Kidney (tissue), 14 donors: ENCODE results near the gene SLC25A39. TPM values are rescaled to one million over a fixed set of nuclear protein-coding genes. Genes with fewer than 3 reads are reported as not detected.

ENCODE experiments used
- DNase-seq, 5 donors: peaks; one replicate each; pipeline ENCODE4 v3.0.0-alpha.2; 2013 to 2020
- FAIRE-seq: peaks from 2 replicates; lab custom pipeline; 2012; peaks lifted over from hg19 to GRCh38; lab: Jason Lieb, UNC
- H3K27ac ChIP-seq, 2 donors: one replicate each; pipeline ENCODE4 v1.7.0; 2013; ENCODE audit warnings: low read depth in 2 of 2, low read length in 2 of 2, inconsistent platforms in 1 of 2
- H3K27me3 ChIP-seq: one replicate; pipeline ENCODE4 v1.7.1; 2013; ENCODE audit warnings: low read length, inconsistent platforms; ENCODE audit not compliant: control insufficient read depth, insufficient read depth
- H3K36me3 ChIP-seq, 3 donors: one replicate each; pipeline versions ENCODE4 v1.7.0 to v1.7.1; 2013; ENCODE audit warnings: low read length in 3 of 3, control low read depth in 1 of 3, inconsistent platforms in 1 of 3; ENCODE audit not compliant: insufficient read depth in 3 of 3, control insufficient read depth in 2 of 3
- H3K4me1 ChIP-seq, 3 donors: one replicate each; pipeline versions ENCODE4 v1.7.0 to v1.7.1; 2013; ENCODE audit warnings: low read length in 3 of 3, inconsistent platforms in 1 of 3, low read depth in 1 of 3; ENCODE audit not compliant: control insufficient read depth in 2 of 3, insufficient read depth in 2 of 3
- H3K4me3 ChIP-seq, 3 donors: one replicate each; pipeline versions ENCODE4 v1.7.0 to v1.8.1; 2013; ENCODE audit warnings: low read length in 3 of 3, control low read depth in 1 of 3, inconsistent platforms in 1 of 3
- H3K9ac ChIP-seq, 3 donors: one replicate each; pipeline versions ENCODE4 v1.7.0 to v1.7.1; 2013; ENCODE audit warnings: low read length in 3 of 3, control low read depth in 1 of 3, inconsistent platforms in 1 of 3
- H3K9me3 ChIP-seq, 3 donors: one replicate each; pipeline versions ENCODE4 v1.7.0 to v1.7.1; 2013; ENCODE audit warnings: low read length in 3 of 3, control low read depth in 1 of 3, inconsistent platforms in 1 of 3; ENCODE audit not compliant: control insufficient read depth in 2 of 3, insufficient read depth in 1 of 3
- intact Hi-C: fragments of 100-400 bp; cut with DNase I; formaldehyde crosslinking; loops from one replicate; pipeline ENCODE4 v1.11.1; 2022
- polyA plus RNA-seq: library from polyadenylated mRNA; stranded (reverse); fragments of 350-450 nt; fragmentation: Illumina TruSeq; extraction: RNeasy Lipid Tissue Mini Kit (QIAGEN cat#74804); gene quantifications from one replicate; pipeline ENCODE4 v1.2.3, GENCODE V29; 2014; ENCODE audit warnings: low read depth, low replicate concordance; ENCODE audit not compliant: insufficient read depth
- total RNA-seq: library from RNA; stranded (reverse); fragmentation: NEBNext Ultra II Directional; extraction: Animal tissue kit (Norgen Biotek cat#: 25700); gene quantifications from one replicate; pipeline ENCODE4 v1.2.1, GENCODE V29; 2021
- TF ChIP-seq, protein P1 (sequence below): IDR thresholded peaks from 3 replicates; pipeline ENCODE4 v1.5.1; 2012; ENCODE audit warnings: mild to moderate bottlenecking, moderate library complexity, borderline replicate concordance; ENCODE audit not compliant: insufficient read depth; ENCODE audit errors: extremely low read depth
- donor health status: control.
- donor health status: control.
- donor health status: control.
- donor health status: control.
- donor health status: control.
- donor health status: DM: yes; HTN: yes; CAD: no.
- donor health status: Normal renal cell carcinoma (clear cell type).

Gene SLC25A39
- total and polyA plus RNA-seq, 2 donors from 2014 or later = 107 to 389 TPM

DNA sequence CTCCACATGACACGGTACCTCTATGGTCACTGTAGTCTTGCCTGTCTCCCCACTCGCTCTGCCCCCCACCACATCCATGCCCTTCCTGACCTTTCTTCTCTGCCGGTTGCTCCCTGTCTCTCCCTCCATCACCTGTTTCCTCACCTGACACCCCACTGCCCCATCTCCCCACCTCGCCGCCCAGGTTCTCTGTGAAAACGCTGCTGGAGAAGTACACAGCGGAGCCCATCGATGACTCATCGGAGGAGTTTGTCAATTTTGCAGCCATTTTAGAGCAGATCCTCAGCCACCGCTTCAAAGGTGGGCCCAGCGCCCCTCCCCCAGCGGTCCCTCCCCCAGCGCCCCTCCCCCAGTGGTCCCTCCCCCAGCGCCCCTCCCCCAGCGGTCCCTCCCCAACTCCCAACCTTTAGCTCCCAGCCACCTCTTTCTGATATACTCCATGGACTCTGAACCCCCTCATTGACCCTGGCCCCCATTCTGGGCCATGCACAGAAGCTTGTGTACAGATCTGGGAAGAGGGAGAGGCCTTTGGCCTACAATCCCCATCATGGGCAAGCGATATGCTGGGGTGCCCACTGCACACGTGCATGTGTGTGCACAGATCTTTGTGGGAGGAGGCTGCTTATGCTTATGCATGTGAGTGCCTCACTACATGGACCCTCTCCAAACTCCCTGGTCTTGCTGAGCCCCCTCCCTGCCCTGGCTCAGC lies 12.1 kb downstream of the SLC25A39 start:
- H3K27me3 ChIP-seq = peaks cover 19% of the 10 kb centered on the region
- no peak for DNase-seq
- intact Hi-C loops = no loop called here
- TF ChIP-seq, protein P1, sequence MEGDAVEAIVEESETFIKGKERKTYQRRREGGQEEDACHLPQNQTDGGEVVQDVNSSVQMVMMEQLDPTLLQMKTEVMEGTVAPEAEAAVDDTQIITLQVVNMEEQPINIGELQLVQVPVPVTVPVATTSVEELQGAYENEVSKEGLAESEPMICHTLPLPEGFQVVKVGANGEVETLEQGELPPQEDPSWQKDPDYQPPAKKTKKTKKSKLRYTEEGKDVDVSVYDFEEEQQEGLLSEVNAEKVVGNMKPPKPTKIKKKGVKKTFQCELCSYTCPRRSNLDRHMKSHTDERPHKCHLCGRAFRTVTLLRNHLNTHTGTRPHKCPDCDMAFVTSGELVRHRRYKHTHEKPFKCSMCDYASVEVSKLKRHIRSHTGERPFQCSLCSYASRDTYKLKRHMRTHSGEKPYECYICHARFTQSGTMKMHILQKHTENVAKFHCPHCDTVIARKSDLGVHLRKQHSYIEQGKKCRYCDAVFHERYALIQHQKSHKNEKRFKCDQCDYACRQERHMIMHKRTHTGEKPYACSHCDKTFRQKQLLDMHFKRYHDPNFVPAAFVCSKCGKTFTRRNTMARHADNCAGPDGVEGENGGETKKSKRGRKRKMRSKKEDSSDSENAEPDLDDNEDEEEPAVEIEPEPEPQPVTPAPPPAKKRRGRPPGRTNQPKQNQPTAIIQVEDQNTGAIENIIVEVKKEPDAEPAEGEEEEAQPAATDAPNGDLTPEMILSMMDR = no peak
- H3K9ac ChIP-seq = no peak overlapping the region
- H3K27ac ChIP-seq = no peak overlapping the region
- peaks cover 0 to 12% (median 3%) of the 10 kb centered on the region in 3 donors for H3K4me1 ChIP-seq
- no peak overlapping the region for H3K4me3 ChIP-seq
- no peaks in the 10 kb centered on the region for H3K9me3 ChIP-seq
- no peaks in the 10 kb centered on the region for H3K36me3 ChIP-seq
- FAIRE-seq = no peak

DNA sequence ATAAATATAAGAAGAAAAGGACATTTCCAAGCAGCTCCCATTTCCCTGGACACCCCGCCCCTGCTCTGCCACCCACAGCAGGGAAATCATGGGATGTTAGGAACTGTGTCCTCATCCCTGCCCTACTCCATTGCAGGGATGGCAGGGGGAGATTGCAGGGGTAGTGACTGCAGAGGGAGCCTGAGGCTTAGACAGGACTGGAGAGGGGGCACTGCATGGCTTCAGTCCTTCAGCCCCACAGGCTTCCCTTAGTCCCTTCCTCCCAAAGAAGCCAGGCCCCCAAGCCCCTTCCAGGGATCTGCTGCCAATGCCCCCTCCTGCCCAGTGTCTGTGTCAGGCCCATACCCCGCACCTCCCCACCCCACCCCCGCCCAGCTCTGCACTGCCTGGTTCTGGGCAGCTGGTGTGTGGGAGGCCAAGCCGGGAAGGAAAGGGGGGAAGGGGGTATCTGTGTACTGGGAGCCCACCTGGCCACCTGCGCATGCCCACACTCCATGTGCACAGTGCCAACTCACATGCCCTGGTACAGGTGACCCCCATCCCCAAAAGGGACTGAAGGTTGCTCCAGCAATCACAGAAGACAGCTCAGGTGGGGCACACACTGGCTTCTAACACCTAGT lies 13.0 kb downstream of the SLC25A39 start:
- Histone ChIP-seq H3K9ac (no peak overlapping the region), H3K36me3 (no peaks in the 10 kb centered on the region), H3K4me3 (no peak overlapping the region), H3K4me1 (peaks cover 0 to 13% (median 5%) of the 10 kb centered on the region in 3 donors), H3K27me3 (peaks cover 13% of the 10 kb centered on the region), H3K9me3 (no peaks in the 10 kb centered on the region), H3K27ac (no peak overlapping the region)
- TF ChIP-seq, protein P1 = no peak
- FAIRE-seq = no peak
- intact Hi-C loops = no loop called here
- no peak for DNase-seq

DNA sequence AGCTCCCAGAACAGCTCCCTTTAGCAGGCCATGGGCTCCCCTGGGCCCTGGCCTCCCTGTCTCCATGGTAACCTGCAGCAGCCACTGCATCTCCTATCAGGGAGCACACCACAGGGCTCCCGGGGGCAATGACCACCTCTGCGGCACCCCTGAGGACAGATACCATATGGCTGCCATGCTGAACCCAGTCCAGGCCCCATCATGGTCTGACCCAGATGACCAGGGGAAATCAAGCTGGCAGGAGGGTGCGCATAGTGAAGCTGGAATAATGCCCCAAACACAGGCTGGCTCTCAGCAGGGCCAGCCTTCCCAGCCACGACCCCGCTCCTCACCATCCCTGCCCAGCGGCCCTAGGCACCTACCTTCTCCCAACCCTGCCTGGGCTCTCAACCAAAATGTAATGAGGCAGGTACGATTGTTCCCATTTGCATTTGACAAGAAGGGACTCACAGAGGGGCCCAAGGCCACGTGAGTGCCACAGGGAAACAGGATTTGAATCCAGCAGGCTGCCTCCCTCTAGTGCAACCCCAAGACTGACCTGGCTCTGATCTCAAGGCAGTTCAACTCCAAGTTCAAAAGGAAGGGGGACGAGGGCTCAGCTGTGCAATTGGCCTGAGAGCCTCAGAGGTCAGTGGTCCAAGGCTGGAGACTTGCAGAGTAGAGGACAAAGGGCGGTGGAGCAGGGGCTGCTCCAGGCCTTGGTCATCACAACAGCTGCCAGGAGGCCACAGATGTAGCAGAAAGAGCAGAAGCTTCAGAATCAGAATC lies 13.8 kb downstream of the SLC25A39 start:
- Histone ChIP-seq H3K9ac (no peak overlapping the region), H3K27ac (no peak overlapping the region), H3K27me3 (peaks cover 8% of the 10 kb centered on the region), H3K9me3 (no peaks in the 10 kb centered on the region), H3K4me3 (no peak overlapping the region), H3K36me3 (no peaks in the 10 kb centered on the region), H3K4me1 (peaks cover 0 to 13% (median 5%) of the 10 kb centered on the region in 3 donors)
- intact Hi-C loops = no loop called here
- TF ChIP-seq, protein P1 = no peak
- FAIRE-seq (no peak), DNase-seq (no peak)
